H1 (cell line): Measurements from ENCODE around the gene SLC12A4. TPM values are rescaled to one million over a fixed set of nuclear protein-coding genes. Genes with fewer than 3 reads are reported as not detected.

ENCODE experiments used
- POLR2AphosphoS5 ChIP-seq: IDR thresholded peaks from 2 replicates; pipeline ENCODE4 v1.6.1; 2011; ENCODE audit warnings: low read depth, low read length
- SAP30 ChIP-seq: fragments of 300-600 bp; sonication (generic); IDR thresholded peaks from 2 replicates; pipeline ENCODE4 v1.7.1; 2012; ENCODE audit warnings: low read length, moderate library complexity, mild to moderate bottlenecking, inconsistent platforms; ENCODE audit not compliant: insufficient read depth, insufficient replicate concordance
- TAF1 ChIP-seq: IDR thresholded peaks from 2 replicates; pipeline ENCODE4 v1.6.1; 2011; ENCODE audit warnings: mild to moderate bottlenecking, low read depth, low read length
- polyA plus RNA-seq, 7 experiments: library from polyadenylated mRNA; depleted of rRNA in 3 of 7; stranded (reverse) in 5 of 7; unstranded in 2 of 7; fragments of >200 nt in 5 of 7; fragments of 200-250 nt in 2 of 7; gene quantifications; 1 replicate in 5 of 7; 2 replicates in 1 of 7; 4 replicates in 1 of 7; pipeline versions ENCODE4 v1.2.1 to v1.2.3, GENCODE V29; 2011 to 2013; ENCODE audit warnings: missing spikeins in 2 of 7, mixed read lengths in 2 of 7
- total RNA-seq: library from RNA; stranded (reverse); fragmentation: NEBNext Ultra II Directional; extraction: Animal tissue kit (Norgen Biotek cat#: 25700); gene quantifications from 2 replicates; pipeline ENCODE4 v1.2.1, GENCODE V29; 2021

The SLC12A4 gene
- total and polyA plus RNA-seq, 2 of the 8 experiments (the other 6 are each of a cell fraction or from before 2014, with no cell fraction given) = 41.3 to 49.3 TPM

DNA sequence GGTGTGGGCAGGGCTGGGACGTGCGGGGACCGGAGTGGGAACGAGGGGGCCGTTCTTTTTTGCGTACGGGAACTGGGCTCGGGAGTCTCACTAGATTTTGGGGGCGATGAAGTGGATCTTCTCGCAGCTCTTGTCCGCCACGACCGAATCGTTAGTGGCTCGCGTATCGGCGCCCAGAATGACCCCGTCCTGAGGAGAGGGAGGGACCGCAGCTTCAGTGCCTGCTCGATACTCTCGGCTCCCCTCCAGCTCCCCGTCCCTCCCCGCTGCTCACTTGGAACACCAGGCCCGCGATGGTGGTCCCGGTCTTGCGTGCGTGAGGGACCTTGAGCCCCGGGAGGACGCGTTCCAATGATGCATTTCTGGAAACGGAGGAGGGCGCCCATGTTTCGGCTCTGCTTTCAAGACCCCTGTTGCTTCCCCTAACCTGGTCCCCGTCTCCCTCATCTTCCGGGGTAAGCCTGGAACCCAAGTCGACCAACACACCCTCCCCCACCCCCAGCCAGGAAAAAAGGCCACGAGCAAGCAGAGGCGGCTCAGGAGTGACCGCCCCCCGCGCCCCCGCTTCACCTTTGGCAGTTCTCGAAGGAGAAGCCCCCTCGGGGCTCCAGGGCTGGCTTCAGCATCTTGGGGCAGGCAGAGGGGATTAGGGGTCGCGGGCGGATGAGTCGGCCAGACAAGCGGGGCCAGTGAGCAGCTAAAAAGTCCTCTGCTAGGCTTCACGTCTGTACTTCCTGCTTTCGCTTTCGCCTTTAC is 32.1 kb downstream of the SLC12A4 start, which contains the start of gene PSMB10 (continued):
- TF ChIP-seq TAF1 (peak; percentile 9; the same call in 1 of the 2 replicates), SAP30 (peak; percentile 11), POLR2AphosphoS5 (peak; percentile 65)
- TF ChIP-seq, all 59 proteins: peak for 9
